Mucosa of gallbladder (tissue), 1 donor: ENCODE data around the gene PRMT7. TPM values are rescaled to one million over a fixed set of nuclear protein-coding genes. Genes with fewer than 3 reads are reported as not detected.
A peak's percentile ranks its signal among the peaks of the same experiment; 100 is the strongest.

Source experiments
- DNase-seq: peaks from one replicate; pipeline ENCODE4 v3.0.0-alpha.2; 2020; ENCODE audit warnings: low spot score
- total RNA-seq: library from RNA; stranded (reverse); gene quantifications from one replicate; pipeline ENCODE4 v1.2.1, GENCODE V29; 2021
- donor health status: DM: no; HTN: no; CAD: no.

PRMT7 gene
- total RNA-seq, 1 donor from 2014 or later, result 34.3 TPM

DNA sequence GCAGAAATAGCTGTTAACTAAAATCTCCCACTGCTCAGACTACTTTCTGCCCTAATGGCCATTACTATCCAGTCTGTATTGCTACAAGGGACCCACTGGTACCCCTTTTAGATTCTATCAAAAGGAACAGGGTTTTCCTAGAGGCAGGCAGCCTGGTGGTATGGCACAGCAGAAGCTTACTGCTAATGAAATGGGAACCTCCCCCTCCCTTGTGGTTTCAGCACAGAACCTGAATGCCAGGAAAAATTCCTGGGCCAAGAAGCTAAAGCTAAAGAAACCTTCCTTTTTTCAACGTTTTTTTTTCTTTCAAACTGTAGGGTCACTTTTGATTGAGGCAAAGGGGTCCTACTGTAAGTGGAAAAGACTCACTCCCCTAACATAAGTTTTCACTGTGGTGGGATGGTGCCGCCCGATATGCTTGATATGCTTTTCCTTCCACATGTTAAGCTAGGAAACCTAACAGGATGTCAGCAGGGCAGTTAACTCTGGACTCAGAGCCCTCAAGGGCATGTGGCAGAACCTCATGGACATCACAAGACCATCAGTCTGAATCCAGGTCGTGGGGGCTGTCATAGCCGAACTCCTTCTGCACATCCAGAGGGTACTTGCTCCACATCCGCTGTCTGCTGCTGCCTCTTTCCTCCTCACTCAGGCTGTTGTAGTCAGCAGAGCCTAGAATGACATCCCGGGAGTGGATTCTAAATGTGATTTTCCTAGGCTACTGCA, 9.9 kb upstream of the PRMT7 start:
- DNase-seq, result no peak

DNA sequence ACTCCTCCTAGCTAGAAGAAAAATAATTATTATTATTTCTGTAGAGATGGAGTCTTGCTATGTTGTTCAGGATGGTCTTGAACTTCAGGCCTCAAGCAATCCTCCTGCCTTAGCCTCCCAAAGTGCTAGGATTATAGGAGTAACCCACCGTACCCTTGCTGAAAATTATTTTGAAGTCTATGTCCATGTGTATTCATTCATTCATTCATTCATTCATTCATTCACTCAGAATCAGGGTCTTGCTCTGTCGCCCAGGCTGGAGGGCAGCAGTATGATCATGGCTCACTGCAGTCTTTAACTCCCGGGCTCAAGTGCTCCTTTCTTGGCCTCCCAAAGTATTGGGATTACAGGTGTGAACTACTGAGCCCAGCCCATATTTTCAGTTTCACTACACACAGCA, 4.2 kb upstream of the PRMT7 start:
- DNase-seq, result no peak

DNA sequence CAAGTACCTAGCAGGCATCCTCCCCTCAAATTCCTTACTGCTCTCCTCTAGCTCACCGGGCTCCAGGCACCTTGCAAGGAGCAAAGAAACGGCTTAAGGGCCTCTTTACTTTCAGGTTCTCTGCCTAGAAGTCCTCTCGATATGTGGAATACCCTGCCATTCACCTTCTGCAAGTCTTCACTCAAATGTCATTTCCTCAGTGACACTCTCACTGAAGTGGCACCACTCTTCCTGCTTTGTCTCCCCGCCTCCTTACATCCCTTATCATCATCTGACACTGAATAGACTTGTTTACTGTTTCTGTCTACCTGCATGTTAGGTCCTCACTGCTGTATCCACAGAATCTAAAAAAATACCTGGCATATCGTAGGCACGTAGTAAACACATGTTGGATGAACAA, 1.0 kb upstream of the PRMT7 start:
- no peak for DNase-seq

DNA sequence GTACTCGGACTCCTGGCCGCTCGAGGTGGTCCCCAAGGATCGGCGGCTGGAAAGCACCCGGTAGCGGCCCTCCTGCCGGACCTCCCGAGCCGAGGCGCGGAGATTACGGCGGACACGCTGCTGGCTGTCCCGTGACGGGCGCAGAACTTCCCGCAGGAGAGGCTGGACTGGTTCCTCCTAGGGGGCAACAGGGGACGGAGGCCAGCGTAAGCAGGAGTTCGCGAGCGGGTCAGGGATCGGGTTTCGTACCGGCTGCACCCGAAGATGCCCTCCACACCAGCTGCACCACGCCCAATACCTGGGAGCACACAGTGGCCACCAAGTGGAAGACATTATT, 414 bp upstream of the PRMT7 start:
- DNase-seq, result no peak

DNA sequence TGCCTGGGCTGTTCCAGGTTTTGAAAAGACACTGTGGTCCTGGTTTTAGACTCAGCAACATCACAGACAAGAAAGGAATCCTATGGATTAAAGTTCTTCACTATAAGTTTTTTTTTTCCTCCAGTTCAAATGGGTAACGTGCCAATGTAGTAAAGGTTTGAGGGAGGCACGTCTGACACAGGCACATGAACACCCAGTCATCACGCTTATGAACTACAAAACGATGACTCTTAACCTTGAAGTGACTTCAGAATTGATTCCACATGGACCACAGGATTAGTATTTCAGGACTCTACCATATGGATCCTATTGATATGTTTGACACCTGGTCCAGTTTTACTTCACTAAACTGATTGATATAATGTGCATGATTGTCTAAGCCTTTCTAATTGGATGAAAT, 2.3 kb downstream of the PRMT7 start:
- no peak for DNase-seq

DNA sequence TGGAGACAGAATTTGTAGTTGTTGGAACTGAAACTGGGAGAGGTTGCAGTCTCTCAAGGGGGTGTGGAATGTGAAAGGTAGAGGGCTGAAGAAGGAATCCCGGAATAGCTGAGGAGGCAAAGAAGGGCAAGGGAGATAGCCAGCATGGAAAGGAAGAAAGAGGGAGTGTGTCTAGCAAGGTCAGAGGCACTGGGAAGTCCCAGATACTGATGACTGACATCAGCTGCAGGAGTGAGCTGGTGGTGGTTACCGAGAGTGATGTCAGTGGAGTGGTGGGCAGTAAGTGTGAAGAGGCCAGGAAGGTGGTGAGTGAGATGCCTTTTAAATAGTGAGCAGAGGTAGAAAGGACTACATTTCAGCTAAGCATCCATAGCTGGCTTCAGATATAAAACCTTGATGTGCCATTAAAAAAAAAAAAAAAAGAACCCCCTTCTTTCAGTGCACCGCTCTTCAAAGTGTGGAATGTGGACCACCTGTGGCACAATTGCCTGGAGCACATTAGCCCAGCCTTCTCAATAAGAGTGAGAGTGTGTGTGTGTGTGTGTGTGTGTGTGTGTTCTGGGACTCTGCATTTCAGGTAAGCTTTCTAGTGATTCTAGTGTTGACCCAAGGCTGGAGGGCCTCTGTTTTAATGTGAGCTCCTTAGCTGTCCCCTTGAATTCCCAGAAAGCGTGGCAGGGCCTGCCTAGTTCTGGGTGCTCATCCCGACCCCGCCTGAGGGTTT, 8.5 kb downstream of the PRMT7 start:
- no peak for DNase-seq

DNA sequence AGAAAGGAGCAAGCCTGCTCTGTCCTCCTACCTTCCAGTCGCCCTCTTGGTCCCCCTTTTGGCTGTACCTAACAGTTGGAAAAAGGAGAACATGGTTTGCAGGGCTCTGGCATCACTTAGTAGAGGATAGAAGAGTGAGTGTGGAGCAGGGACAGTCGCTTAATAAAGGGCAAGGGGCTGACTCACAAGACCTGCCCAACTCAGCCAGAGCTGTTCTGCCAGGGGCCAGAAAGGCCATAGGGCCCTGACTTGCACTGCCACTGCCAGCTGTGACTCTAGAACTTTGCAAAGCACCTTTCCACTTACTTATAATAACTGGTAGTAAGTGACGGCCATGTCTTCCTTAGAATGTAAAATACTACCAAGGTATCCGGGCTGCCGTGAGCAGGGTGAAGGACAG, 13.5 kb downstream of the PRMT7 start:
- no peak for DNase-seq

DNA sequence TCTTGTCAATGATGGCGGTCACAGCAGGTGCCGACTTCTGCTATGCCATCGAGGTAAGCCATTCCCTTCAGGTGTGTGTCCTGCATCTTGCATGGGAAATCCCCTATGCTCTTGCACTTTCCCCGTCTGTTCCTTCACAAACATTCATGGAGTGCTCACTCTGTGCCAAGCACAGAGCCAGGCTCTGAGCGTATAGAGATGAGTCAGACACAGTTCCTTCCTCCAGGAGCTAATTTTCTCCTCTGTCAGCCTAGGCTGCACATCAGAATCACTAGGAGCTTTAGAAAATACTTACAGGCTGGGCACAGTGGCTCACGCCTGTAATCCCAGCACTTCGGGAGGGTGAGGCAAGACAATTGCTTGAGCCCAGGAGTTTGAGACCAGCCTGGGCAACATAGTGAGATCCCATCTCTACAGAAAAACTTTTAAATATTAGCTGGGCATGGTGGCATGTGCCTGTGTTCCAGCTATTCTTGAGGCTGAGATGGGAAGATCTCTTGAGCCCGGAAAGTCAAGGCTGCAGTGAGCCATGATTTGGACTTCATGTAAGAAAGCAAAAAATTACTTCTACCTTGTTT, 14.1 kb downstream of the PRMT7 start:
- no peak for DNase-seq

DNA sequence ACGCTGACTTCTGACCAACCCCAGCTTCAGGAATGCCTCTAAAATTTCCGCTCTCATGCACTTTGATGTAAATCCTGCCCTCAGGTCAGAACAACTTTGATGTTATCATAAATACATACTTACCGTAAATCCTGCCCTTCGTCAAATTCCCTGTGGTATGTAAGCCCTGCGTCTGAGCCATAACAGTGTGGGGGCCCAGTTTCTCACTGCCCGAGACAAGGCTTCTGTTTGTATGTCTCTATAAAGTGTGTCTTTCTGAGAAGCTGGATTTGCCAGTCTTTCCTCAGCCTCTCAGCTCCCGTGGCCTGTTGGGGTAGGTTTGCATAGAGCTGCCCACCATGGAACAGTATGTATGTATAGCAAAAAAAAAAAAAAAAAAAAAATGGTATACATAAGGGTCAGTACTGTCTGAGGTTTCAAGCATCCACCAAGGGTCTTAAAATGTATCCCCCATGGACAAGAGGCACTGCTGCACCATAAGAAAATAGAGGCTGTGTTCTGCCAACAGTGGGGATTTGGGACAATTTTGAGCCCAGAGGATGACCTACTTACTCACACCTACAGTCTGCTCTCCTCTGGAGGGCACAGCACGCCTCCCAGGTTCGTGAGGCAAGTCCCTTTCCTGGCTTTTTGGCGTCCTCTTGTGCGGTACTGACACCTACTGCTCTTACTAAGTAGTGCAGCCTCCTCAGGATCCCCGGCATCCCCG, 17.5 kb downstream of the PRMT7 start:
- peak; percentile 77 for DNase-seq

DNA sequence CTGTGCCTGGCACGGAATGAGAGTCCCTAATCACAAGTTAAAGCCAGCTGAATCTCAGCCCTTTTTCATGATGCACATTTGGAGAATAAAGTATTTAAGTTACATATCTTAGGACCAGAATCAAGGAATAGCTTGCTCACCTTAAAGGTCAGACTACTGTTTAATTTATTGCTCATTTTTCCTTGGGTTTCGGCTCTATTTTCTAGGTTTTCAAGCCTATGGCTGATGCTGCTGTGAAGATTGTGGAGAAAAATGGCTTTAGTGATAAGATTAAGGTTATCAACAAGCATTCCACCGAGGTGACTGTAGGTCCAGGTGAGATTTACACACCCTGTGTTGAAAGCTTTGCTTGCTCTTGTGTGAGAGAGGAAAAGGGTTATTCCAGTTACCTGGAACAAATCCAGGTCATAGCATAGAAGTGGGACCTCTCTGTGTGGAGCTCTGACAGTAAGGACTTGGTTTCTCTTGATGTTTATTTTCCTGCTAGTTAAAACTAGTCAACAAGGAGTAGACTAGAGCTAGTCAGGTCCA, 18.1 kb downstream of the PRMT7 start:
- DNase-seq, result no peak

DNA sequence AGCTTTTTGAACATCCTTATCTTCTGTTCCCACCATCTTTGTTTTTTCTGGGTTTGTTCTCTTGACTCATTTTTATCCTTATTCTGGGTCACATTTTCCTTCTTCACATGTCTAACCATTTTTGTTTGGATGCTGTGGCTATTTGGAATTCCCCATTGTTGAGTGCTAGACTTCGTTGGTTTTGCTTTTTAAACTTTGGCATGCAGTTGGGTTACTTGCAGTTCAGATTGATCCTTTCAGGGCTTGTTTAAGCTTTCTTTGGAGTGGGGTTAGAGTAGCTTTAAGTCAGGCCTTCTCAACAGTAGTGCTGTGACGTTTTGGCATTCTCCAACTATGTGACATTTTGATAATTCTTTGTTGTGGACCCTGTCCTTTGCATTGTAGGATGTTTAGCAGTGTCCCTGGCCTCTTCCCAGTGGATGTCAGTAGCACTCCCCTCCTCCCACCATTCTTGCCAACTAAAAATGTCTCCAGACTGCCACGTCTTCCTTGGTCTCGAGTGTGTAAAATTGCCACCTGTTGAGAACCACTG, 21.1 kb downstream of the PRMT7 start:
- DNase-seq, result no peak

DNA sequence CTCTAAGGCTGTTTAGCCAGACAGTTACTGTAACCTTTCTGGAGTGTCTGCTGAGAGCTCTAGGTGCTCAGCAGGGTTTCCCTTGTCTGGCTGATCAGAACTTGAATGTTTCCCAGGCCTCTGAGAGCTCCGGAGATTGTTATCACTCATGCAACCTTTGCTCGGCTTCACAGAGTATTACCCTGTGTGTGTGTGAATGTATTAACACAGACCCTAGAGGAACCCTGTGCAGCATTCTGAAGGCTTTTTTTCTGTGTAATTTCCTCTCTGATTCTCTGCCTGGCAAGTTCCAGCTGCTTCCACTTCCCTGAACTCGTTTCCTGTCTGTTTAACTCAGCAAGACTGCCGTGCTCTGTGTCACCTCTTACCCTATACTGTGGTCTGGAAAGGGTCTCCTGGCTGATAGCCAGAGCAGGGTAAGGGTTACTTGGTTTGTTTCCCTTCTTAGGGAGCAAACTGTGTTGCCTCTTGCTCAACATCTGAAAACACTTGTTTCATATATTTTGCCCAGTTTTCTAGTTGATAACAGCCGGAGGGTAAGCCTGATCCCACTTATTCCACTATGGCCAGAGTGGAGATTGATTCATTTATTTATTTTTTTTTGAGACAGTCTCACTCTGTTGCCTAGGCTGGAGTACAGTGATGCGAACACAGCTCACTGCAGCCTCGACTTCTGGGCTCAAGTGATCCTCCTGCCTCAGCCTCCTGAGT, 21.7 kb downstream of the PRMT7 start:
- DNase-seq, result peak; percentile 49

DNA sequence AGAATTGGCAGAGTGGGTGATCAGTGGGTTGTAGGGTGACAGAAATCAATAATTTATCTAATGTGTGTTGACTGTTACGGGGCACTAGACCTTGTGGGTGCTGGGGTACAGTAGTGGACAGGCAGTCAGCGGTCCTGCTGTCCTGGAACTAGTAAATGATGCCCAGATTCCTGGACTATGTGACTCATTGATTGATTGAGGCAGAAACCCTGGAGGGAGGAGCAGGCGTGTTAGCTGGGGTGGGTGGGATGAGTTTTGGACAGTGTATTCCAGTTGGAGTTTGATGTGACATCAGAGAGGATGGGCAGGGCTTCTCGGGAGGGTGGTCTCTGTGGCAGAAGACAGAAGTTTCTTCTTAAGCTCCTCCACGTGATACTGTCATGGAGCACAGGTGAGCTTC, 24.4 kb downstream of the PRMT7 start:
- no peak for DNase-seq

DNA sequence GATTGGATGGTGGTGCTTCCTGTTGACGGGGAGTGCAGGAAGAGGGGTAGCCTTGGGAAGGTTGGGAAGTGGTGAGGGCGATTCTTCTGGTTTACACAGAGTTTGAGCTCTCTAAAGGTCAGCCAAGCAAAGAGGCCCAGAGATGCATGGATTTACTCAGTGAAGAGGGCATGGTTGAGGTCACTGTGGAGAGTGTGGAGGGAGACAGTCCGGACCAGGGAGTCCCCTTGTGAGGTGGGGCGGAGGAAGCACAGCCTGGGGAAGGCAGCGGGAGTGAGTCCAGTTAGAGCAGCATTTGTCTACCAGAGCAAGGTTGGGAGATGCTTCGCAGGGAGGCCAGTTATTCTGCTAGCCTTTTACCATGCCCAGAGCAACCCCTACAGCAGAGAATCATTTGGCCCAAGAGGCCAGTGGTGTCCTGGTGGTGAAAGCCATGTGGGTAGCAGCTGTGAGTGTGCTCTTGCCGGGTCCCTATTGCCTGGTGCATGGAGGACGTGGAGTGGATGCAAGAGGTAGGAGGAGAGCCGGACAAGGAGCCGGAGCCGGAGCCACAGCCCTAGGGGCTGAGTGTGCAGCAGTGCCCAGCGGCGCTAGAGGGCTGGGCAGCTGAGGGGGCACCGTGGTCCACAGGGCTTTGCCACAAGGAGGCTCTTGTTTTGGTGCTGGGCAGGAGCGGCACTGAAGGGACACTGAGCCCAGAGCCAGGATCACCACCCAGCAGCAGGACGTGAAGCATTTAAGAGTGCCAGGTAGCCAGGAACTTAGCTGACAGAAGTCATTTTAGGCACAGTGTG, 27.7 kb downstream of the PRMT7 start:
- DNase-seq, result no peak

DNA sequence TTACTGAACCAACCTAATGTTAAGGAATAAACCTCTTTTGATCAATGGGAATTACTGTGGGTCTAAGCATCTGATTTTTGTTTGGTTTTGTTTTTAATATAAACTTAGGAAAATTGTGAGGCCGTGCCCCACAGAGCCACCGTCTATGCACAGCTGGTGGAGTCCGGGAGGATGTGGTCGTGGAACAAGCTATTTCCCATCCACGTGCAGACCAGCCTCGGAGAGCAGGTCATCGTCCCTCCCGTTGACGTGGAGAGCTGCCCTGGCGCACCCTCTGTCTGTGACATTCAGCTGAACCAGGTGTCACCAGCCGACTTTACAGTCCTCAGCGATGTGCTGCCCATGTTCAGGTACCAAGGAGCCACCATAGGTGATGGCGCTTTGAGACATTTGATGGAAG, 28.4 kb downstream of the PRMT7 start:
- DNase-seq, result no peak

DNA sequence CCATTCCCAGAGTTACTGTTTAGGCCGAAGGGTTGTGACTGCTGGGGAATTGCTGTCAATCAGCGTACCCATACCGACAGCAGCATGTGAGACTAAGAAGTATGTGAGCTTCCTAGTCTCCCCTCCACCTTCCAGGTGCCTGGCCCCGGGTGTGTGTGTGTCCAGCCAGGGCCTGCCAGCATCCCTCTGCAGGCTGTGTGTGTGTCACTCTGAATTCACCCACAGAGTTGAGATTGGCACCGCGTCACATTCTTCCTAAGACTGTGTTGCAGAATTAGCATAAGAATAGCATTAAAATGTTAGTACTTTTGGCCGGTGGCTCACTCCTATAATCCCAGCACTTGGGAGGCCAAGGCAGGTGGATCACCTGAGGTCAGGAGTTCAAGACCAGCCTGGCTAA, 31.8 kb downstream of the PRMT7 start:
- DNase-seq, result no peak

DNA sequence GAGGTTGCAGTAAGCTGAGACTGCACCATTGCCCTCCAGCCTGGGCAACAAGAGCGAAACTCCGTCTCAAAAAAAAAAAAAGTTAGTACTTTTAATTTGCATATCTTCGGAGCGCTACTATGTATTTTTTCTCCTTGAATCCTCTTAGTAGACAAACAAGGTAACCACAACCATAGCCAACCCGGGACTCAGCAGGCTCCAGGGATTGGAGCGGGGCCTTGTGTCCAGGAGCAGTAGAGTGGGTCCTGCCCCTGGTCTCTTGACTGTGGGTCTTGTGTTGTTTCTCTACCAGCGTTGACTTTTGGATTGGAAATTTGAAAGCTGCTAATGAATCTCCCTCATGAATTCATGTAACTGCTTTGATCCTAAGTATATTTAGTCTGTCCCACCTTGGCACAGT, 32.3 kb downstream of the PRMT7 start:
- DNase-seq, result no peak

DNA sequence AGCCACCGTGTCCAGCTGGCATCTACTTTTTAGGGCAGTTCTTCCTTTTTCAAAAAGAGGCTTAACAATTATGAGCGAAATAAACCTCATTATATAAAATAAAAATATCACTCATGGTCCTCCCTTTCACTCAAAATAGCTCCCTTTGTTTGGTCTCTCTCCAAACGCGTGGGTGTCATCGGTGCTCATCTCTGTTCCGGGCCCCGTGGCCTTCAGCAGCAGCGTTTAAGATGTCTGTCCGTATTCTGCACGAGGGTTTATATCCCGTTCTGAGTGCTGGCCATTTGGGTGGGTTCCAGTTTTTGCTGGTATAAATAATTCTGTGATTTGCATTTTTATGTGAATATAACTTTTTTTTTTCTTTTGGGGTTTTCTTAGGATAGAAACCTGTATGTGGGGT, 33.4 kb downstream of the PRMT7 start:
- no peak for DNase-seq

DNA sequence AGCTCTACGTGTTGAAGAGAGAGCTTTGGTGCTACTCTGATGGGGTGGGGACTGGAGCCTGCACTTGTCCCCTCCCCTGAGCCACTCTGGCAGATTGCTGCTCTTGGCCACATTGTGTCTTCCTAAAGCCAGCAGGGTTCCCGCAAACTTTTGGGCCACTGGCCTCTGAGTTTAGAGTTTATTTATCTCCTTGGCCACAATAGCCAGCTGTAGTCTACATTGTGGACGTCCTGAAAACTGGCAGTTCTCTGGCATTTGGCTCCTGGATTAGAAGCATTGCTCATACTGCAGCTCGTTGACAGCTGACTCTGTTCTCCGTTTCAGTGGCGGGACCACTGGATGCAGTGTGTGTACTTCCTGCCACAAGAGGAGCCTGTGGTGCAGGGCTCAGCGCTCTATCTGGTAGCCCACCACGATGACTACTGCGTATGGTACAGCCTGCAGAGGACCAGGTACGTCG, 34.6 kb downstream of the PRMT7 start:
- no peak for DNase-seq

DNA sequence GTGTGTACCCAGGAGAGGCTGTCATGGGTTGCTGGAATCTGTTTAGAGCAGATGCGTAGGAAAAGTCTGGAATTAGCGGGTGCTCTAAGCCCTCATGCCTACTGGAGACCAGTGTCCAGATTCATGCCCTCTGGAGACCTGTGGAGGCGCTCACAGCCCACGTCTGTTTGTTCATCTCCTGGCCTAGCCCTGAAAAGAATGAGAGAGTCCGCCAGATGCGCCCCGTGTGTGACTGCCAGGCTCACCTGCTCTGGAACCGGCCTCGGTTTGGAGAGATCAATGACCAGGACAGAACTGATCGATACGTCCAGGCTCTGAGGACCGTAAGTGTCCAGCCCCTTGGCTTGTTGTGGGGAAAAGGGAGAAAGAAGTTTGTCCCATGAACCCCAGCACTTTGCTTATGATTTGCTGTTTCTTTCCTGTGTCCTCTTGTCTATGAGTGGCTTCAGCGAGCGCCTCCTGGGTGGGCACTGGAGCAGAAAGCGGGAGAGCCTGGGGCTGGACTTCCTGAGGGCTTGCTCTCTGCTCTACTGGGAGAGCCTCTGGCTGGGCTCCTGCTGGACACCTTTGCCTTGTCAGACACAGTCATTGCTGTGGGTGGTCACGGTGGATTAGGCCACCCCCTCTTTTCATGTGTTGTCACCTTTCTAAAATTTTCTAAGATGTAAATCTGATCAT, 35.3 kb downstream of the PRMT7 start:
- DNase-seq, result no peak
